ENCODE data around the gene TMEM229B. TPM values are rescaled to one million over a fixed set of nuclear protein-coding genes. Genes with fewer than 3 reads are reported as not detected.

The TMEM229B gene
- total RNA-seq, 2 donors from 2014 or later = 1.3 to 2.9 TPM

DNA sequence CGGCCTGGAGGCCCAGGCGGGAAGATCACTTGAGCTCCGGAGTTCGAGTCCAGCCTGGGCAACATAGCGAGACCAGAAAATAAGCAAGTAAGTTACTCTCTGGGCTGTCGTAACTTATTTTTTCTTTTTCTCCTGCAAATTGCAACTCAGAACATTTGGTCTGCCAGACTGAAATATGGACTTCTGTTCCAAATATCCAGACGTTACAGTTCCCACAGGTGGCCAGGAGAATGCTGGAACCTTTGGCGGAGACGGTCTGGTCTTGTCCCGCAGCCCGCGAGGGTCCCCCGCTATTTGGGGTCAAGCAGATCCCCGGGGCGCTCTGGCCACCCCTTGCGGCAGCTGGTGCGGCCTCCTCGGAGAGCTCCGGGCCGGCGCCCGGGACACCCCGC lies 44.1 kb upstream of the TMEM229B start:
- H3K27ac ChIP-seq = peak overlapping the region; percentile 52 to 62
- H3K27me3 ChIP-seq = no peaks in the 10 kb centered on the region
- peaks cover 0 to 13% of the 10 kb centered on the region in 2 donors for H3K4me1 ChIP-seq
- H3K9me3 ChIP-seq = no peaks in the 10 kb centered on the region
- H3K4me3 ChIP-seq = peak overlapping the region; percentile 71 to 75
- no peak for DNase-seq (ENCODE audit: low spot score)
- TF ChIP-seq, protein P1, sequence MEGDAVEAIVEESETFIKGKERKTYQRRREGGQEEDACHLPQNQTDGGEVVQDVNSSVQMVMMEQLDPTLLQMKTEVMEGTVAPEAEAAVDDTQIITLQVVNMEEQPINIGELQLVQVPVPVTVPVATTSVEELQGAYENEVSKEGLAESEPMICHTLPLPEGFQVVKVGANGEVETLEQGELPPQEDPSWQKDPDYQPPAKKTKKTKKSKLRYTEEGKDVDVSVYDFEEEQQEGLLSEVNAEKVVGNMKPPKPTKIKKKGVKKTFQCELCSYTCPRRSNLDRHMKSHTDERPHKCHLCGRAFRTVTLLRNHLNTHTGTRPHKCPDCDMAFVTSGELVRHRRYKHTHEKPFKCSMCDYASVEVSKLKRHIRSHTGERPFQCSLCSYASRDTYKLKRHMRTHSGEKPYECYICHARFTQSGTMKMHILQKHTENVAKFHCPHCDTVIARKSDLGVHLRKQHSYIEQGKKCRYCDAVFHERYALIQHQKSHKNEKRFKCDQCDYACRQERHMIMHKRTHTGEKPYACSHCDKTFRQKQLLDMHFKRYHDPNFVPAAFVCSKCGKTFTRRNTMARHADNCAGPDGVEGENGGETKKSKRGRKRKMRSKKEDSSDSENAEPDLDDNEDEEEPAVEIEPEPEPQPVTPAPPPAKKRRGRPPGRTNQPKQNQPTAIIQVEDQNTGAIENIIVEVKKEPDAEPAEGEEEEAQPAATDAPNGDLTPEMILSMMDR (IDR thresholded peaks at IDR 0.05) = peak in 1 of 2 donors; percentile 13
- no peaks in the 10 kb centered on the region for H3K36me3 ChIP-seq

DNA sequence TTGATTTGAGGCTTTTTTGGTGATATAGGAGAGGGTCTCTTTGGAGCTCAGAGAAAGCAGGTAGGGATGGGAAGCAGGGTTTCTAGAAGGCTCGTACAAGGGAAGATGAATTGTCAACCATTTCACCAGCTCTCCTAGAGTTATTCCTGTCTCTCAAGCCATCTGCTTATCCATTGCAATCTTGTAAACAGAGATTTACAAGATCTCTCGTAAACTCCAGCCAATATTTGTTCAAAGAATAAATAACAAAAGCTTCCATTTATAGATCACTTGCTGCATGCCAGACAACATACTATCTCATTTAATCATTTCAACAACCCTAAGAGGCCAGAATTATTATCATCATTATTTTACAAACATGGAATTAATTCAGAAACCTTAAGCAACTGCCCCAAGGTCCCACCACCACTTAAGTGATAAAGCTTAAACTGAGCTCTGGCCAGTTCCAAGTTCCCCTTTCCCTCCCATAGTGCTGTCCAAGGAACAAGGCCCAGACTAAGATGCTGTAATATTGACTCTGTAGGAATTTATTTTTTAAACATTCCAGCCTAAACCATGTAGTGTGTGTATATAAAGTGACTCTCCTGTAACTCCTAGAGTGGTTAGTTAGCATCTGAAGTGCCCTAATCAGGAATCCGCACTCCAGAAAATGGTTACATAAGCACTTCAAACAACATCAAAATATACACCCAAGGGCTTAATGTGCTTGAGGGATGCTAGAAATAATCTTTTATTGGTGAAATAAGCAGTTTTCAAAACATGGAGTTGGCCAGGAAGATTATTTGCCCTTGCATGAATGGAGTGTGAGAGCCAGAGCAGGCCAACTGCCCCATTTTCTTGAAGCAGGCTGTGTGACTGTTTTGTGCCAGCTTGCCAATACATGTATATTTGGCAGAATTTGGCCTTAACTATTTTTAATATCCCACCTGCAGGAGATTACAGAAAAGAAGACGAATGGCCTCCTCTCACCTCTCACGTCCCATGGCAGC lies 41.7 kb upstream of the TMEM229B start:
- H3K9me3 ChIP-seq = no peaks in the 10 kb centered on the region
- DNase-seq (ENCODE audit: low spot score) = no peak
- TF ChIP-seq, protein P1 (IDR thresholded peaks at IDR 0.05) = no peak
- H3K4me1 ChIP-seq = peaks cover 0 to 13% of the 10 kb centered on the region in 2 donors
- no peak overlapping the region for H3K27ac ChIP-seq
- H3K4me3 ChIP-seq = no peak overlapping the region
- H3K36me3 ChIP-seq = no peaks in the 10 kb centered on the region
- no peaks in the 10 kb centered on the region for H3K27me3 ChIP-seq

DNA sequence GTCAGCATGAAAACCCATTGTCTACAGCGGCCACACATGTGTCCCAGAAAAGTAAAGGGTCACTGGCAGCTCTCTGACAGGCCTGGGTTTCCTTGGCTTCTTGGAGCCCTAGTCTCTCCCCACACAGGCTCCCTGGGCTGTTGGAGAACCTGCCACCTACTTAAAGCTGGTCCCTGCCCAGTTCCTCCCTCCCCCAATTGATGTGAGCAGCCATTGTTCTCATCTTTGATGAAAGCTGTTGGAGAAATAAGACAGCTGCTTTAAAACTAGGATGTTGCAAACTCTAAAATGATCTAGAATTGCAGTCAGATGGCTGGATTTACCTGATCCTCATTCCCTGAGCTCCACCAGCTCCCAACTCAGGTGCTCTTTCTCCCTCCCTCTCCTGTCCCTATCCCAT lies 39.8 kb upstream of the TMEM229B start:
- DNase-seq (ENCODE audit: low spot score) = no peak
- Histone ChIP-seq H3K27ac (no peak overlapping the region), H3K4me3 (no peak overlapping the region), H3K4me1 (peaks cover 0 to 6% of the 10 kb centered on the region in 2 donors), H3K27me3 (no peaks in the 10 kb centered on the region), H3K36me3 (no peaks in the 10 kb centered on the region), H3K9me3 (no peaks in the 10 kb centered on the region)
- TF ChIP-seq, protein P1 (IDR thresholded peaks at IDR 0.05) = no peak

DNA sequence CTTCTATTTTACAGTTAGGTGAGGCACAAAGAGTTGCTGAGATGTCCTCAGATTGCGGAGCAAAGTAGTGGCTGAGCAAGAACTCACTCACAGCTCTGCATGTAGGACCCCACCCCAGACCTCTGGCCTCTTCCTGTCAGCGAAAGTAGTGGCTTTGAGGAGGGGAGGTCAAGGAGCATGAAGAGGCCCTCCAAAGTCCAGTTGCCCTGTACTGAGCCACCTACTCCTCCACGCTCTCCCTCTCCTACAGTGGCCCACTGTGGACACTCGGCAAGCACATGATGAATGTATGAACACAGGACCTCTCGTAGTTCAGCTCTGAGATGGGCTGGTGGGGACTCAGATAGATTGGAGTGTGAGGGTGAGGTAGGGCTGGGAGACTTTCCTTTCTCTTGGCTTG lies 39.2 kb upstream of the TMEM229B start:
- H3K4me1 ChIP-seq = peaks cover 0 to 6% of the 10 kb centered on the region in 2 donors
- DNase-seq (ENCODE audit: low spot score) = no peak
- H3K27me3 ChIP-seq = no peaks in the 10 kb centered on the region
- H3K4me3 ChIP-seq = no peak overlapping the region
- no peaks in the 10 kb centered on the region for H3K36me3 ChIP-seq
- TF ChIP-seq, protein P1 (IDR thresholded peaks at IDR 0.05) = no peak
- no peak overlapping the region for H3K27ac ChIP-seq
- no peaks in the 10 kb centered on the region for H3K9me3 ChIP-seq

DNA sequence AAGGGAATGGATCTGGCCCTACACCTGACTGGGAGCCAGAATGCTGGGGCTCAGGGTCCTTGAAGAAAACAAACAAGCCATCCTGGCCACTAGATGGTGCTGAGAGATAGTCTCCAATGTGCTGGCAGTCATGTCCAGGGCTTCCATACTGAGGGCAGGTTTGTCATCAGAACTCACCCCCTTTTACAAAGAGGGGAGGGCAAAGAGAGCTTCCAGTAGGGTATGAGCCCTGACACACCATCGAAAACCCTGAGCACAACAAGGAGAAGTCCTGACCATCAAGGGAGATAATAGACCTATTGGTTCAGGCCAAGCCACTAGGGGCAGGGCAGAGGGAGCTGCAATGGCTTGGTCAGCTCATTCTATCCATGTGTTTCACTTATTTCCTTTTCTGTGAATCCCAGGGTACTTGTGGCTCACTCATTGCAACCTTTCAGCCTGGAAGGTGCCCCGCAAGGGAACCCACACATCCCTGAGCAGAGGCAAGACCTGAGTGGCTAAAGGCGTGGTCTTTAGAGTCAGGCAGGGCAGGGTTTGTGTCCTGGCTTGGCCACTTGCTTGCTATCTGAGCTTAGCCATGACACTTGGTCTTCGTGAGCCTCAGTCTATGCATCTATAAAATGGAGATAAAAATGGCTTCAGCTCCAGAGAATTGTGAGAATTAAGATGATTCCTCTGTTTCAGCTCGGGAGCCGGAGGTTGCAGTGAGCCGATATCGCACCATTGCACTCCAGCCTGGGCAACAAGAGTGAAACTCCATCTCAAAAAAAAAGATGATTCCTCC lies 38.3 kb upstream of the TMEM229B start:
- Histone ChIP-seq H3K36me3 (no peaks in the 10 kb centered on the region), H3K27me3 (no peaks in the 10 kb centered on the region), H3K9me3 (no peaks in the 10 kb centered on the region), H3K4me1 (no peaks in the 10 kb centered on the region), H3K4me3 (no peak overlapping the region), H3K27ac (no peak overlapping the region)
- TF ChIP-seq, protein P1 (IDR thresholded peaks at IDR 0.05) = peak; percentile 57 to 76
- DNase-seq (ENCODE audit: low spot score) = no peak
